K562 (cell line): ENCODE data around the gene CD164L2. TPM values are rescaled to one million over a fixed set of nuclear protein-coding genes. Genes with fewer than 3 reads are reported as not detected.

Experiments
- CHD7 ChIP-seq: fragments of 200-600 bp; sonication (generic); IDR thresholded peaks from one replicate; pipeline ENCODE4 v1.6.1; 2012; ENCODE audit warnings: mild to moderate bottlenecking, low read depth, low read length, inconsistent platforms
- DACH1 ChIP-seq: fragments of 450-650 bp; IDR thresholded peaks from 2 replicates; pipeline ENCODE4 v1.6.1; 2018; ENCODE audit not compliant: partially characterized antibody
- MECOM ChIP-seq: fragments of 250-450 bp; sonication (Bioruptor Pico); IDR thresholded peaks from 2 replicates; pipeline ENCODE4 v1.8.0; 2022; ENCODE audit warnings: inconsistent platforms
- NCOA1 ChIP-seq: fragments of 450-650 bp; IDR thresholded peaks from 2 replicates; pipeline ENCODE4 v1.6.1; 2016; ENCODE audit warnings: low read depth
- polyA plus RNA-seq, 8 experiments: library from polyadenylated mRNA; depleted of rRNA in 4 of 8; stranded (reverse) in 5 of 8; unstranded in 3 of 8; fragments of >200 nt; fragmentation: Nextera tagmentation in 2 of 8; fragmentation: Illumina TruSeq in 1 of 8; extraction: Ambion mirVana in 2 of 8; extraction: Trizol in 1 of 8; gene quantifications; 2 replicates each; pipeline versions ENCODE4 v1.2.1 to v1.2.3, GENCODE V29; 2011 to 2014; ENCODE audit warnings: inconsistent platforms in 1 of 8, missing spikeins in 1 of 8
- total RNA-seq, 7 experiments: library from RNA; depleted of rRNA in 6 of 7; stranded (reverse); fragments of >200 nt in 6 of 7; fragmentation: Illumina TruSeq in 2 of 7; extraction: Trizol in 2 of 7; gene quantifications; 2 replicates each; pipeline versions ENCODE4 v1.2.1 to v1.2.3, GENCODE V29; 2011 to 2021; ENCODE audit warnings: low replicate concordance in 1 of 7

CD164L2 gene
- total and polyA plus RNA-seq, 9 of the 15 experiments (the other 6 are each of a cell fraction or from before 2014, with no cell fraction given): 0.08 to 0.92 (median 0.38) TPM; not detected in 1

- no peak for TF ChIP-seq CHD7
- TF ChIP-seq NCOA1: no peak
- no peak for TF ChIP-seq DACH1
- no peak for TF ChIP-seq MECOM (CRISPR knock-in tag)
Measured at GRCh38 chr1:27380224-27380623, 2.9 kb downstream of the CD164L2 start (continued).
